OCI-LY7 (cell line): ENCODE measurements around the gene UGT1A1. TPM values are rescaled to one million over a fixed set of nuclear protein-coding genes. Genes with fewer than 3 reads are reported as not detected.

Experiments used
- BruUV-seq: library from RNA; stranded (reverse); fragments of 400-500 nt; replicated peaks from 2 replicates; lab custom pipeline; 2021; lab: Mats Ljungman, UMichigan
- CTCF ChIA-PET: fragments of 300-600 bp; sonication (Branson Sonifier 250); formaldehyde crosslinking; loops from one replicate; lab custom pipeline; 2022; ENCODE audit warnings: antibody characterized with exemption; ENCODE audit not compliant: unreplicated experiment; lab: Charles Lee
- POLR2A ChIA-PET: fragments of 300-600 bp; sonication (Branson Sonifier 250); formaldehyde crosslinking; loops from one replicate; lab custom pipeline; 2022; ENCODE audit warnings: antibody characterized with exemption; lab: Charles Lee
- DNase-seq: peaks from one replicate; pipeline ENCODE4 v3.0.0-alpha.2; 2015; ENCODE audit warnings: low spot score
- H2AFZ ChIP-seq: fragments of 200-600 bp; sonication (generic), shearing (Covaris generic); 2 replicates; pipeline ENCODE4 v1.6.1; 2014; ENCODE audit warnings: mild to moderate bottlenecking, antibody characterized with exemption, low read length, moderate library complexity
- H3K27ac ChIP-seq: fragments of 200-600 bp; sonication (generic); 2 replicates; pipeline ENCODE4 v1.5.1; 2014; ENCODE audit warnings: mixed run types, low read depth, mild to moderate bottlenecking, moderate library complexity, low read length, inconsistent platforms; ENCODE audit not compliant: poor library complexity, severe bottlenecking
- H3K36me3 ChIP-seq: fragments of 200-600 bp; sonication (generic); 2 replicates; pipeline ENCODE4 v1.6.1; 2014; ENCODE audit warnings: mild to moderate bottlenecking, antibody characterized with exemption, low read length, moderate library complexity, mixed read lengths; ENCODE audit not compliant: insufficient read depth
- H3K4me1 ChIP-seq: fragments of 200-600 bp; sonication (generic); 2 replicates; pipeline ENCODE4 v1.5.1; 2014; ENCODE audit warnings: mild to moderate bottlenecking, low read length; ENCODE audit not compliant: insufficient read depth, poor library complexity, severe bottlenecking
- H3K4me2 ChIP-seq: fragments of 200-600 bp; sonication (generic); 2 replicates; pipeline ENCODE4 v1.6.1; 2014; ENCODE audit warnings: mild to moderate bottlenecking, low read length
- H3K4me3 ChIP-seq: fragments of 200-600 bp; sonication (generic); 2 replicates; pipeline ENCODE4 v1.5.1; 2014; ENCODE audit warnings: mild to moderate bottlenecking, low read depth, low read length; ENCODE audit not compliant: poor library complexity, severe bottlenecking
- H3K79me2 ChIP-seq: fragments of 200-600 bp; sonication (generic); 2 replicates; pipeline ENCODE4 v1.6.1; 2016; ENCODE audit warnings: low read depth, mild to moderate bottlenecking, low read length, moderate library complexity, mixed read lengths; ENCODE audit not compliant: insufficient read depth
- H3K9me2 ChIP-seq: fragments of 200-600 bp; sonication (generic); 2 replicates; pipeline ENCODE4 v1.6.1; 2016; ENCODE audit warnings: mild to moderate bottlenecking, low read length, mixed read lengths; ENCODE audit not compliant: insufficient read depth
- H3K9me3 ChIP-seq: fragments of 200-600 bp; sonication (generic); 2 replicates; pipeline ENCODE4 v1.6.1; 2014; ENCODE audit warnings: mild to moderate bottlenecking, mixed run types, low read length, mixed read lengths
- H4K20me1 ChIP-seq: fragments of 200-600 bp; sonication (generic); 2 replicates; pipeline ENCODE4 v1.6.1; 2014; ENCODE audit warnings: mild to moderate bottlenecking, antibody characterized with exemption, low read length, moderate library complexity, mixed read lengths; ENCODE audit not compliant: insufficient read depth
- CTCF ChIP-seq: fragments of 200-600 bp; sonication (generic); conservative IDR thresholded peaks from 2 replicates; pipeline ENCODE4 v1.5.1; 2014; ENCODE audit warnings: mild to moderate bottlenecking, antibody characterized with exemption, low read length, moderate library complexity, mixed read lengths
- EZH2phosphoT487 ChIP-seq: fragments of 200-600 bp; sonication (generic); IDR thresholded peaks from 2 replicates; pipeline ENCODE4 v1.6.1; 2018; ENCODE audit warnings: low read depth, borderline replicate concordance, mild to moderate bottlenecking, mixed run types, antibody characterized with exemption, low read length, moderate library complexity, mixed read lengths
- intact Hi-C: fragments of 100-400 bp; cut with micrococcal nuclease; formaldehyde crosslinking; loops from one replicate; pipeline ENCODE4 v1.10.0; 2022; ENCODE audit not compliant: unreplicated experiment
- total RNA-seq, 2 experiments: library from RNA; depleted of rRNA in 1 of 2; stranded (reverse); fragments of >200 nt in 1 of 2; shearing (Covaris generic) in 1 of 2; gene quantifications; 2 replicates each; pipeline ENCODE4 v1.2.3, GENCODE V29; 2014 to 2022

Gene UGT1A1
- total RNA-seq, 2 experiments from 2014 or later, result not detected

- POLR2A ChIA-PET, result no interaction called here
- intact Hi-C loops, result no loop called here
- Histone ChIP-seq H3K4me3 (no peak overlapping the region), H3K79me2 (no peaks in the 10 kb centered on the region), H3K27ac (no peak overlapping the region), H3K36me3 (no peaks in the 10 kb centered on the region), H3K9me3 (no peaks in the 10 kb centered on the region), H3K4me2 (no peak overlapping the region), H4K20me1 (no peaks in the 10 kb centered on the region), H3K4me1 (no peaks in the 10 kb centered on the region), H3K9me2 (no peaks in the 10 kb centered on the region), H2AFZ (no peak overlapping the region)
- no peak for DNase-seq
- no TSS peak for BruUV-seq
- no peak for TF ChIP-seq CTCF
- no peak for TF ChIP-seq EZH2phosphoT487
- CTCF ChIA-PET, result no interaction called here
These were observed 51.7 kb downstream of the UGT1A1 start for GRCh38 chr2:233811732-233812131.

GRCh38 chr2:233813236-233814055, 53.4 kb downstream of the UGT1A1 start:
- BruUV-seq, result no TSS peak
- H3K9me2 ChIP-seq, result no peaks in the 10 kb centered on the region
- H3K27ac ChIP-seq, result no peak overlapping the region
- no peaks in the 10 kb centered on the region for H4K20me1 ChIP-seq
- no peak for DNase-seq
- CTCF ChIA-PET, result interaction anchor here (0.6 kb wide), 1 partner anchor 530 kb away, joined by 3 read pairs; no protein-coding TSS in a partner anchor
- no peak overlapping the region for H2AFZ ChIP-seq
- TF ChIP-seq EZH2phosphoT487 (no peak), CTCF (no peak)
- H3K36me3 ChIP-seq, result no peaks in the 10 kb centered on the region
- H3K4me3 ChIP-seq, result no peak overlapping the region
- intact Hi-C loops, result no loop called here
- no peaks in the 10 kb centered on the region for H3K4me1 ChIP-seq
- POLR2A ChIA-PET, result interaction anchor here (0.5 kb wide), 1 partner anchor 14 kb away, joined by 3 read pairs; no protein-coding TSS in a partner anchor
- H3K4me2 ChIP-seq, result no peak overlapping the region
- no peaks in the 10 kb centered on the region for H3K79me2 ChIP-seq
- no peaks in the 10 kb centered on the region for H3K9me3 ChIP-seq
